BJ (cell line): ENCODE results near the gene BEAN1. TPM values are rescaled to one million over a fixed set of nuclear protein-coding genes. Genes with fewer than 3 reads are reported as not detected.

Experiments used
- CTCF ChIA-PET: fragments of 350-600 bp; formaldehyde crosslinking; extraction: SDS; loops from one replicate; lab custom pipeline; 2021; ENCODE audit warnings: antibody characterized with exemption, inconsistent platforms; lab: Yijun Ruan, JAX
- POLR2A ChIA-PET: fragments of 300-600 bp; sonication (Branson Sonifier 250); formaldehyde crosslinking; extraction: SDS; loops from one replicate; lab custom pipeline; 2021; ENCODE audit warnings: antibody characterized with exemption; lab: Charles Lee
- DNase-seq: peaks from one replicate; pipeline ENCODE4 v3.0.0-alpha.2; 2011; ENCODE audit warnings: low read depth
- H3K27me3 ChIP-seq: 2 replicates; pipeline ENCODE4 v1.6.0; 2011; ENCODE audit warnings: low read length; ENCODE audit not compliant: control insufficient read depth, insufficient read depth
- H3K36me3 ChIP-seq: 2 replicates; pipeline ENCODE4 v1.5.1; 2011; ENCODE audit warnings: low read length; ENCODE audit not compliant: control insufficient read depth, insufficient read depth
- H3K4me3 ChIP-seq: 2 replicates; pipeline ENCODE4 v1.5.1; 2011; ENCODE audit warnings: low read depth, mild to moderate bottlenecking, control low read depth, low read length
- polyA plus RNA-seq: library from polyadenylated mRNA; depleted of rRNA; stranded (reverse); fragments of >200 nt; gene quantifications from 2 replicates; pipeline ENCODE4 v1.2.3, GENCODE V29; 2011
- TF ChIP-seq, protein P1 (sequence below): IDR thresholded peaks from 2 replicates; pipeline ENCODE4 v1.5.1; 2011; ENCODE audit warnings: low read depth, mild to moderate bottlenecking, control low read depth, inconsistent platforms, low read length, moderate library complexity; ENCODE audit not compliant: insufficient read depth

Gene BEAN1
- polyA plus RNA-seq, 1 experiment = not detected

GRCh38 chr16:66416136-66416535 is 11.0 kb upstream of the BEAN1 start:
- TF ChIP-seq, protein P1, sequence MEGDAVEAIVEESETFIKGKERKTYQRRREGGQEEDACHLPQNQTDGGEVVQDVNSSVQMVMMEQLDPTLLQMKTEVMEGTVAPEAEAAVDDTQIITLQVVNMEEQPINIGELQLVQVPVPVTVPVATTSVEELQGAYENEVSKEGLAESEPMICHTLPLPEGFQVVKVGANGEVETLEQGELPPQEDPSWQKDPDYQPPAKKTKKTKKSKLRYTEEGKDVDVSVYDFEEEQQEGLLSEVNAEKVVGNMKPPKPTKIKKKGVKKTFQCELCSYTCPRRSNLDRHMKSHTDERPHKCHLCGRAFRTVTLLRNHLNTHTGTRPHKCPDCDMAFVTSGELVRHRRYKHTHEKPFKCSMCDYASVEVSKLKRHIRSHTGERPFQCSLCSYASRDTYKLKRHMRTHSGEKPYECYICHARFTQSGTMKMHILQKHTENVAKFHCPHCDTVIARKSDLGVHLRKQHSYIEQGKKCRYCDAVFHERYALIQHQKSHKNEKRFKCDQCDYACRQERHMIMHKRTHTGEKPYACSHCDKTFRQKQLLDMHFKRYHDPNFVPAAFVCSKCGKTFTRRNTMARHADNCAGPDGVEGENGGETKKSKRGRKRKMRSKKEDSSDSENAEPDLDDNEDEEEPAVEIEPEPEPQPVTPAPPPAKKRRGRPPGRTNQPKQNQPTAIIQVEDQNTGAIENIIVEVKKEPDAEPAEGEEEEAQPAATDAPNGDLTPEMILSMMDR = no peak
- H3K36me3 ChIP-seq = no peaks in the 10 kb centered on the region
- ChIA-PET CTCF (interaction anchor here (1.2 kb wide), 1 partner anchor 10 kb away, joined by 5 read pairs; no protein-coding TSS in a partner anchor), POLR2A (no interaction called here)
- H3K4me3 ChIP-seq = no peak overlapping the region
- DNase-seq = no peak
- no peaks in the 10 kb centered on the region for H3K27me3 ChIP-seq

- H3K4me3 ChIP-seq = no peak overlapping the region
- POLR2A ChIA-PET = no interaction called here
- no peaks in the 10 kb centered on the region for H3K27me3 ChIP-seq
- no peaks in the 10 kb centered on the region for H3K36me3 ChIP-seq
- no peak for DNase-seq
- CTCF ChIA-PET = interaction anchor here (0.6 to 2.4 kb wide), 2 partner anchors 11 to 636 kb away, joined by 3 to 16 read pairs; no protein-coding TSS in a partner anchor
- TF ChIP-seq, protein P1 = no peak
Observed at GRCh38 chr16:66416939-66417700, 10.0 kb upstream of the BEAN1 start.

DNA sequence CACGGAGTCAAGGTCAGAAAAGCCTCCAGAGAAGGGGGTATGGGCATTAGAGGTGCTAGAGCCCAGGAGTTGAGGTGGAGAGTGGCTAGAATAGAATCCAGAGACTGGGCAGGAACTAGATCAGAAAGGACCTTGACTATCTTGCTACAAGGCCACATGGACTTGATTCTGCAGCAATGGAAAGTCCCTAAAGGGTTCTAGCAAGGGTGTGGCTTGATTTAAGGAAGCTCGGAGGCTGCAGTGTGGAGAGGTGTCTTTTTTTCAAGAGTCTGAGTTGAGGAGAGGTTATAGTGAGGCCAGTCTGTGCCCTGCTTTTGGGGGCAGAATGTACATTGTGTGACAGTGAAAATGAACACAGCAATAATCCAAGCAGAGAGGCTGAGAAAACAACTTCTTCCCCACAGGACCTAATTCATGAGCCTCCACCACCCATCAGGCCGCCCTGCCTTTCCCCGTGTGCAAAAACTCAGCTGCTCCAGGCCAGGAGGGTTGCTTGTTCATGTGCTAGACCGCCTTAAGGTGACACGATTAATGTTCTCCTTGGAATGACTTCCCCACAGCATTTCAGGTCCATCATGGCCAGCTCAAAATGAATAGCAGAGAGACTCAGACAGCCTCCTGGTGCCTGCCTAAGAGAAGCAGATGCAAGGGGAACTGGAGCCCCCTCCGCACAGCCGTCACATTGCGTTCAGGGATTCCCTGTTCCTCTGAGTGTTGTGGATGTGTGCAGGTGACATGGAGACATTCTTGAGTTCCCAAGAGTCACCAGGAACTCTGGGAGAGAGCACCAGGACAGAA is 8.7 kb upstream of the BEAN1 start:
- peaks cover 4% of the 10 kb centered on the region for H3K27me3 ChIP-seq
- ChIA-PET CTCF (interaction anchor here (0.6 to 2.4 kb wide), 2 partner anchors 12 to 297 kb away, joined by 3 to 16 read pairs; no protein-coding TSS in a partner anchor), POLR2A (no interaction called here)
- TF ChIP-seq, protein P1 = no peak
- no peak overlapping the region for H3K4me3 ChIP-seq
- DNase-seq = no peak
- no peaks in the 10 kb centered on the region for H3K36me3 ChIP-seq

DNA sequence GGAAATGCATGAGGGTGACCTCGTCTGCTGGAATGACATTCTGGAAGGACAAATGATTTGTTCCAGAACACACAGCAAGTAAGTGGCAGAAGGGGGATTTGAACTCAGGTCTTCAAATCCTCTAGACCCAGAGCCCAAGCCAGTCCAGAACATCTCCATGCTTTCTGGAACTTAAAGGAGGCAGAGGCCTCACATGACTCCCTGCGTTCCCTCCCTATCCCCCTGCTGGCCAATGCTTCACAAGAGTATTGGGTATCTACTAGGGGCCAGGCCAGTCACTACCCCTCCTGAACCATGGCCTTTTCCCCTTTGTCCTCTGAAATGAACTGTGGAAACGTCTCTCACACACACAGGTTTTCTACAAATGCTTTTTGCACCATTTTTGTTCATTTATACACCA is 7.6 kb upstream of the BEAN1 start:
- CTCF ChIA-PET = no interaction called here
- TF ChIP-seq, protein P1 = no peak
- POLR2A ChIA-PET = no interaction called here
- no peaks in the 10 kb centered on the region for H3K36me3 ChIP-seq
- H3K4me3 ChIP-seq = no peak overlapping the region
- H3K27me3 ChIP-seq = peaks cover 11% of the 10 kb centered on the region
- DNase-seq = no peak

- ChIA-PET POLR2A (no interaction called here), CTCF (interaction anchor here (0.9 to 1.1 kb wide), 3 partner anchors 11 to 65 kb away, joined by 3 to 4 read pairs (median 4); no protein-coding TSS in a partner anchor)
- DNase-seq = no peak
- H3K36me3 ChIP-seq = no peaks in the 10 kb centered on the region
- peaks cover 15% of the 10 kb centered on the region for H3K27me3 ChIP-seq
- TF ChIP-seq, protein P1 = no peak
- no peak overlapping the region for H3K4me3 ChIP-seq
Observed at GRCh38 chr16:66420396-66420795, 6.7 kb upstream of the BEAN1 start.
